Measurements from ENCODE around the gene GLRA3. TPM values are rescaled to one million over a fixed set of nuclear protein-coding genes. Genes with fewer than 3 reads are reported as not detected.

The GLRA3 gene
- total and polyA plus RNA-seq, 2 experiments from 2014 or later = 0.03 to 0.19 TPM

DNA sequence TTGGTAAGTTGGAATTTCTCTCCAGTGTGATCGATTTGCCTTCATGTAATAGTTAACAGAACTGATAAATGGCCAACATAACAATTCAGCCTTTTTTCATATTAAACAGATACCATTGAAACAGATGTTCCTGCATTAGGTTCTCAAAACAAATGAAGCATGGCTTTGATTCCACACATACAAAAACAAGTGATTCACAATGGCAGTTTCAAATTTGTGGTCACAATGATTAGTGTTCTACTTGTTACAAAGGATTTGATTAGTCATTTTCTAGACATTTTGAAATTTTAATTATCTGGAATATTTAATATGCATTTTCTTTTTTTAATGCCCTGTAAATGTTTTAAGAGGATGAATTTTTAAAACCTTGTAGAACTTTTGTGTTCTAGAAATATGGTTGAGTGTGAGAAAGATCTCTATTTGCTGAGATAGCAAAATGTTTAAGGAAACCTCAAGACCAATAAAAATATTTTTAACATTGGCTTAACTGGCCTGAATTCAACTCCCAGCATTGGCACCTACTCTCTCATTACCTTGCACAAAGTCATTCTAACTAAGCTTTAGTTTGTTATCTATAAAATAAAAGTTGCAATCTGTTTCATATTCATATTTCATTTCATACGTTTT lies 18.9 kb upstream of the GLRA3 start (continued):
- TF ChIP-seq, protein P1, sequence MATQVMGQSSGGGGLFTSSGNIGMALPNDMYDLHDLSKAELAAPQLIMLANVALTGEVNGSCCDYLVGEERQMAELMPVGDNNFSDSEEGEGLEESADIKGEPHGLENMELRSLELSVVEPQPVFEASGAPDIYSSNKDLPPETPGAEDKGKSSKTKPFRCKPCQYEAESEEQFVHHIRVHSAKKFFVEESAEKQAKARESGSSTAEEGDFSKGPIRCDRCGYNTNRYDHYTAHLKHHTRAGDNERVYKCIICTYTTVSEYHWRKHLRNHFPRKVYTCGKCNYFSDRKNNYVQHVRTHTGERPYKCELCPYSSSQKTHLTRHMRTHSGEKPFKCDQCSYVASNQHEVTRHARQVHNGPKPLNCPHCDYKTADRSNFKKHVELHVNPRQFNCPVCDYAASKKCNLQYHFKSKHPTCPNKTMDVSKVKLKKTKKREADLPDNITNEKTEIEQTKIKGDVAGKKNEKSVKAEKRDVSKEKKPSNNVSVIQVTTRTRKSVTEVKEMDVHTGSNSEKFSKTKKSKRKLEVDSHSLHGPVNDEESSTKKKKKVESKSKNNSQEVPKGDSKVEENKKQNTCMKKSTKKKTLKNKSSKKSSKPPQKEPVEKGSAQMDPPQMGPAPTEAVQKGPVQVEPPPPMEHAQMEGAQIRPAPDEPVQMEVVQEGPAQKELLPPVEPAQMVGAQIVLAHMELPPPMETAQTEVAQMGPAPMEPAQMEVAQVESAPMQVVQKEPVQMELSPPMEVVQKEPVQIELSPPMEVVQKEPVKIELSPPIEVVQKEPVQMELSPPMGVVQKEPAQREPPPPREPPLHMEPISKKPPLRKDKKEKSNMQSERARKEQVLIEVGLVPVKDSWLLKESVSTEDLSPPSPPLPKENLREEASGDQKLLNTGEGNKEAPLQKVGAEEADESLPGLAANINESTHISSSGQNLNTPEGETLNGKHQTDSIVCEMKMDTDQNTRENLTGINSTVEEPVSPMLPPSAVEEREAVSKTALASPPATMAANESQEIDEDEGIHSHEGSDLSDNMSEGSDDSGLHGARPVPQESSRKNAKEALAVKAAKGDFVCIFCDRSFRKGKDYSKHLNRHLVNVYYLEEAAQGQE (IDR thresholded peaks at IDR 0.05; ENCODE audit: unreplicated experiment) = no peak
- TF ChIP-seq EZH2 (IDR thresholded peaks at IDR 0.05; ENCODE audit: low read depth, unreplicated experiment) (no peak), STAT1 (IDR thresholded peaks at IDR 0.05; ENCODE audit: unreplicated experiment) (no peak), CREB1 (CRISPR knock-in tag; IDR thresholded peaks at IDR 0.05; ENCODE audit: low read depth) (no peak), JUNB (IDR thresholded peaks at IDR 0.05; ENCODE audit: unreplicated experiment) (no peak), POLR2AphosphoS5 (IDR thresholded peaks at IDR 0.05; ENCODE audit: low read depth) (no peak), ZNF114 (CRISPR knock-in tag; IDR thresholded peaks at IDR 0.05) (no peak), ZNF331 (CRISPR knock-in tag; IDR thresholded peaks at IDR 0.05; ENCODE audit: low read depth) (no peak)
- TF ChIP-seq, protein P2, sequence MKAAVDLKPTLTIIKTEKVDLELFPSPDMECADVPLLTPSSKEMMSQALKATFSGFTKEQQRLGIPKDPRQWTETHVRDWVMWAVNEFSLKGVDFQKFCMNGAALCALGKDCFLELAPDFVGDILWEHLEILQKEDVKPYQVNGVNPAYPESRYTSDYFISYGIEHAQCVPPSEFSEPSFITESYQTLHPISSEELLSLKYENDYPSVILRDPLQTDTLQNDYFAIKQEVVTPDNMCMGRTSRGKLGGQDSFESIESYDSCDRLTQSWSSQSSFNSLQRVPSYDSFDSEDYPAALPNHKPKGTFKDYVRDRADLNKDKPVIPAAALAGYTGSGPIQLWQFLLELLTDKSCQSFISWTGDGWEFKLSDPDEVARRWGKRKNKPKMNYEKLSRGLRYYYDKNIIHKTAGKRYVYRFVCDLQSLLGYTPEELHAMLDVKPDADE (IDR thresholded peaks at IDR 0.05) = no peak

DNA sequence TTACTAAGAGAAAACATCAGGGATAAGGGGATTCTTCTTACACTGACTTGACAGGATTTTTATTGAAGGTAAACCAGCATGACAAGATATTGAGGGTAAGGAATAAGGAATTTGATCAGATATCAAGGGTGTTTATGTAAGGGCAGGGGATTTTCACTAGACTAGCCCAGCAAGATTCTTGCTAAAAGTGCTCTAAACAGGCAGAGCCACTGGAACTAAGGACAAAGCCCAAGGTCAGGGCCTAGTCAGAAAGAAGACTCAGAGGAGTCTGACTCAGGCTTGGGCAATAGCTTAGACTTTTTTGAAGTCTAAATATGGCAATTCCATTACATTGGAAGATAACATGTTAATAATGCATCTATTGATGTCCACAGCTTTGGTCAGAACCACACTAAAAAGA lies 6.5 kb upstream of the GLRA3 start:
- TF ChIP-seq, protein P3, sequence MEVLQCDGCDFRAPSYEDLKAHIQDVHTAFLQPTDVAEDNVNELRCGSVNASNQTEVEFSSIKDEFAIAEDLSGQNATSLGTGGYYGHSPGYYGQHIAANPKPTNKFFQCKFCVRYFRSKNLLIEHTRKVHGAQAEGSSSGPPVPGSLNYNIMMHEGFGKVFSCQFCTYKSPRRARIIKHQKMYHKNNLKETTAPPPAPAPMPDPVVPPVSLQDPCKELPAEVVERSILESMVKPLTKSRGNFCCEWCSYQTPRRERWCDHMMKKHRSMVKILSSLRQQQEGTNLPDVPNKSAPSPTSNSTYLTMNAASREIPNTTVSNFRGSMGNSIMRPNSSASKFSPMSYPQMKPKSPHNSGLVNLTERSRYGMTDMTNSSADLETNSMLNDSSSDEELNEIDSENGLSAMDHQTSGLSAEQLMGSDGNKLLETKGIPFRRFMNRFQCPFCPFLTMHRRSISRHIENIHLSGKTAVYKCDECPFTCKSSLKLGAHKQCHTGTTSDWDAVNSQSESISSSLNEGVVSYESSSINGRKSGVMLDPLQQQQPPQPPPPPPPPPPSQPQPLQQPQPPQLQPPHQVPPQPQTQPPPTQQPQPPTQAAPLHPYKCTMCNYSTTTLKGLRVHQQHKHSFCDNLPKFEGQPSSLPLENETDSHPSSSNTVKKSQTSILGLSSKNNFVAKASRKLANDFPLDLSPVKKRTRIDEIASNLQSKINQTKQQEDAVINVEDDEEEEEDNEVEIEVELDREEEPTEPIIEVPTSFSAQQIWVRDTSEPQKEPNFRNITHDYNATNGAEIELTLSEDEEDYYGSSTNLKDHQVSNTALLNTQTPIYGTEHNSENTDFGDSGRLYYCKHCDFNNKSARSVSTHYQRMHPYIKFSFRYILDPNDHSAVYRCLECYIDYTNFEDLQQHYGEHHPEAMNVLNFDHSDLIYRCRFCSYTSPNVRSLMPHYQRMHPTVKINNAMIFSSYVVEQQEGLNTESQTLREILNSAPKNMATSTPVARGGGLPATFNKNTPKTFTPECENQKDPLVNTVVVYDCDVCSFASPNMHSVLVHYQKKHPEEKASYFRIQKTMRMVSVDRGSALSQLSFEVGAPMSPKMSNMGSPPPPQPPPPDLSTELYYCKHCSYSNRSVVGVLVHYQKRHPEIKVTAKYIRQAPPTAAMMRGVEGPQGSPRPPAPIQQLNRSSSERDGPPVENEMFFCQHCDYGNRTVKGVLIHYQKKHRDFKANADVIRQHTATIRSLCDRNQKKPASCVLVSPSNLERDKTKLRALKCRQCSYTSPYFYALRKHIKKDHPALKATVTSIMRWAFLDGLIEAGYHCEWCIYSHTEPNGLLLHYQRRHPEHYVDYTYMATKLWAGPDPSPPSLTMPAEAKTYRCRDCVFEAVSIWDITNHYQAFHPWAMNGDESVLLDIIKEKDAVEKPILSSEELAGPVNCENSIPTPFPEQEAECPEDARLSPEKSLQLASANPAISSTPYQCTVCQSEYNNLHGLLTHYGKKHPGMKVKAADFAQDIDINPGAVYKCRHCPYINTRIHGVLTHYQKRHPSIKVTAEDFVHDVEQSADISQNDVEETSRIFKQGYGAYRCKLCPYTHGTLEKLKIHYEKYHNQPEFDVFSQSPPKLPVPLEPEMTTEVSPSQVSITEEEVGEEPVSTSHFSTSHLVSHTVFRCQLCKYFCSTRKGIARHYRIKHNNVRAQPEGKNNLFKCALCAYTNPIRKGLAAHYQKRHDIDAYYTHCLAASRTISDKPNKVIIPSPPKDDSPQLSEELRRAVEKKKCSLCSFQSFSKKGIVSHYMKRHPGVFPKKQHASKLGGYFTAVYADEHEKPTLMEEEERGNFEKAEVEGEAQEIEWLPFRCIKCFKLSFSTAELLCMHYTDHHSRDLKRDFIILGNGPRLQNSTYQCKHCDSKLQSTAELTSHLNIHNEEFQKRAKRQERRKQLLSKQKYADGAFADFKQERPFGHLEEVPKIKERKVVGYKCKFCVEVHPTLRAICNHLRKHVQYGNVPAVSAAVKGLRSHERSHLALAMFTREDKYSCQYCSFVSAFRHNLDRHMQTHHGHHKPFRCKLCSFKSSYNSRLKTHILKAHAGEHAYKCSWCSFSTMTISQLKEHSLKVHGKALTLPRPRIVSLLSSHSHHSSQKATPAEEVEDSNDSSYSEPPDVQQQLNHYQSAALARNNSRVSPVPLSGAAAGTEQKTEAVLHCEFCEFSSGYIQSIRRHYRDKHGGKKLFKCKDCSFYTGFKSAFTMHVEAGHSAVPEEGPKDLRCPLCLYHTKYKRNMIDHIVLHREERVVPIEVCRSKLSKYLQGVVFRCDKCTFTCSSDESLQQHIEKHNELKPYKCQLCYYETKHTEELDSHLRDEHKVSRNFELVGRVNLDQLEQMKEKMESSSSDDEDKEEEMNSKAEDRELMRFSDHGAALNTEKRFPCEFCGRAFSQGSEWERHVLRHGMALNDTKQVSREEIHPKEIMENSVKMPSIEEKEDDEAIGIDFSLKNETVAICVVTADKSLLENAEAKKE (CRISPR knock-in tag; IDR thresholded peaks at IDR 0.05) = no peak
- no peak for TF ChIP-seq STAT1 (IDR thresholded peaks at IDR 0.05; ENCODE audit: unreplicated experiment)
- no peak for TF ChIP-seq JUNB (IDR thresholded peaks at IDR 0.05; ENCODE audit: unreplicated experiment)
- no peak for TF ChIP-seq EZH2phosphoT487 (IDR thresholded peaks at IDR 0.05; ENCODE audit: unreplicated experiment)
- TF ChIP-seq, protein P2 (IDR thresholded peaks at IDR 0.05) = no peak
- TF ChIP-seq NANOG (IDR thresholded peaks at IDR 0.05; ENCODE audit: borderline replicate concordance) = no peak
- no peak for TF ChIP-seq CREB1 (CRISPR knock-in tag; IDR thresholded peaks at IDR 0.05; ENCODE audit: low read depth)
- TF ChIP-seq ZNF331 (CRISPR knock-in tag; IDR thresholded peaks at IDR 0.05; ENCODE audit: low read depth) = no peak
- H3K4me1 Mint-ChIP-seq = peaks cover 6% of the 10 kb centered on the region; the same call in 1 of the 3 replicates

More for the DNA sequence above, 6.5 kb upstream of the GLRA3 start:
- H3K4me3 Mint-ChIP-seq = no peak overlapping the region
- no peak overlapping the region for H2AFZ ChIP-seq
- no peak for DNase-seq (ENCODE audit: low spot score)
- no peak overlapping the region for H3K27ac Mint-ChIP-seq
- no peaks in the 10 kb centered on the region for H3K36me3 ChIP-seq (ENCODE audit: insufficient read depth)
- no peaks in the 10 kb centered on the region for H3K4me1 ChIP-seq (ENCODE audit: insufficient read depth)
- no peak overlapping the region for H3K27ac ChIP-seq (ENCODE audit: low read depth)
- H3K79me2 ChIP-seq (replicated peaks; ENCODE audit: insufficient read depth) = no peaks in the 10 kb centered on the region
- H3K4me3 ChIP-seq = no peak overlapping the region
- no peaks in the 10 kb centered on the region for H3K9me3 Mint-ChIP-seq
- no peaks in the 10 kb centered on the region for H3K27me3 Mint-ChIP-seq (ENCODE audit: insufficient read depth, low read depth, poor library complexity)
- H3K36me3 Mint-ChIP-seq (ENCODE audit: low read depth) = no peaks in the 10 kb centered on the region
- H3K9me2 ChIP-seq (ENCODE audit: insufficient read depth) = no peaks in the 10 kb centered on the region
- H3F3A ChIP-seq (replicated peaks; ENCODE audit: low read depth) = no peaks in the 10 kb centered on the region
- ATAC-seq = no peak
- no peaks in the 10 kb centered on the region for H3K27me3 ChIP-seq (ENCODE audit: insufficient read depth)
- no peak overlapping the region for H3K4me2 ChIP-seq
- H4K20me1 ChIP-seq (replicated peaks; ENCODE audit: insufficient read depth) = no peaks in the 10 kb centered on the region

All from GM23338 (cell line).